CD14-positive monocyte (primary cell): Measurements from ENCODE around the gene EDRF1. TPM values are rescaled to one million over a fixed set of nuclear protein-coding genes. Genes with fewer than 3 reads are reported as not detected.
"Not testable (repeated sequence)": the region's sequence is repeated elsewhere in the genome, so short reads cannot be mapped to it uniquely, and the experiment has no call there.

ENCODE experiments used
- DNase-seq, 3 donors: peaks; one replicate each; pipeline ENCODE4 v3.0.0-alpha.2; 2011 to 2022
- H2AFZ ChIP-seq: 2 replicates; pipeline ENCODE4 v1.6.0; 2012; ENCODE audit warnings: mild to moderate bottlenecking, low read depth, low read length, inconsistent platforms; ENCODE audit not compliant: insufficient read depth, poor library complexity, severe bottlenecking
- H3K27ac ChIP-seq, 2 donors: 1 replicate in 1 of 2; 2 replicates in 1 of 2; pipeline ENCODE4 v1.5.1; 2012 to 2013; ENCODE audit warnings: low read length in 2 of 2, control low read depth in 1 of 2, inconsistent platforms in 1 of 2, low read depth in 1 of 2, mild to moderate bottlenecking in 1 of 2
- H3K27me3 ChIP-seq, 2 donors: one replicate each; pipeline versions ENCODE4 v1.6.0 to v1.6.1; 2011 to 2013; ENCODE audit warnings: low read length in 2 of 2; ENCODE audit not compliant: control insufficient read depth in 2 of 2, insufficient read depth in 2 of 2
- H3K36me3 ChIP-seq, 2 donors: replicated peaks in 1 of 2; 1 replicate in 1 of 2; 2 replicates in 1 of 2; pipeline versions ENCODE4 v1.5.1 to v1.6.1; 2012 to 2013; ENCODE audit warnings: low read length in 2 of 2, control low read depth in 1 of 2, inconsistent platforms in 1 of 2, mild to moderate bottlenecking in 1 of 2; ENCODE audit not compliant: insufficient read depth in 2 of 2, control insufficient read depth in 1 of 2
- H3K4me1 ChIP-seq, 2 donors: 1 replicate in 1 of 2; 2 replicates in 1 of 2; pipeline versions ENCODE4 v1.5.1 to v1.6.1; 2012 to 2013; ENCODE audit warnings: low read length in 2 of 2, control low read depth in 1 of 2, inconsistent platforms in 1 of 2, mild to moderate bottlenecking in 1 of 2, moderate library complexity in 1 of 2; ENCODE audit not compliant: insufficient read depth in 2 of 2, control insufficient read depth in 1 of 2
- H3K4me2 ChIP-seq: replicated peaks from 2 replicates; pipeline ENCODE3; 2012; ENCODE audit warnings: low read length, moderate library complexity, mild to moderate bottlenecking; ENCODE audit not compliant: poor library complexity, severe bottlenecking; ENCODE audit errors: extremely low read depth
- H3K4me3 ChIP-seq, 3 experiments: fragments of 200-600 bp in 1 of 3; sonication (generic) in 1 of 3; replicated peaks in 1 of 3; 1 replicate in 2 of 3; 2 replicates in 1 of 3; pipeline ENCODE4 v1.5.1; 2011 to 2013; ENCODE audit warnings: low read length in 3 of 3, mild to moderate bottlenecking in 3 of 3, control low read depth in 2 of 3, low read depth in 2 of 3, inconsistent platforms in 1 of 3, moderate library complexity in 1 of 3
- H3K79me2 ChIP-seq: 2 replicates; pipeline ENCODE4 v1.6.0; 2012; ENCODE audit warnings: mild to moderate bottlenecking, control low read depth, inconsistent platforms, low read length, moderate library complexity; ENCODE audit not compliant: insufficient read depth
- H3K9ac ChIP-seq: 2 replicates; pipeline ENCODE4 v1.6.0; 2017; ENCODE audit warnings: low read length, mild to moderate bottlenecking; ENCODE audit not compliant: insufficient read depth, poor library complexity, severe bottlenecking
- H3K9me3 ChIP-seq, 2 donors: replicated peaks in 1 of 2; 1 replicate in 1 of 2; 2 replicates in 1 of 2; pipeline versions ENCODE4 v1.5.1 to v1.6.1; 2012 to 2013; ENCODE audit warnings: low read length in 2 of 2, control low read depth in 1 of 2; ENCODE audit not compliant: control insufficient read depth in 1 of 2, insufficient read depth in 1 of 2
- H4K20me1 ChIP-seq: 2 replicates; pipeline ENCODE4 v1.6.0; 2012; ENCODE audit warnings: mild to moderate bottlenecking, low read length, control low read depth, moderate library complexity; ENCODE audit not compliant: insufficient read depth
- H3K27ac Mint-ChIP-seq, 7 donors: one replicate each; pipeline ENCODE4 v1.8.0; 2020; ENCODE audit warnings: mild to moderate bottlenecking in 7 of 7, mixed read lengths in 7 of 7, moderate library complexity in 6 of 7, inconsistent platforms in 2 of 7
- H3K27me3 Mint-ChIP-seq, 3 donors: one replicate each; pipeline ENCODE4 v1.8.0; 2021 to 2022; ENCODE audit warnings: low read depth in 3 of 3, mild to moderate bottlenecking in 3 of 3, mixed read lengths in 3 of 3, moderate library complexity in 3 of 3, inconsistent platforms in 1 of 3
- H3K36me3 Mint-ChIP-seq, 2 donors: one replicate each; pipeline ENCODE4 v1.8.0; 2020; ENCODE audit warnings: mixed read lengths in 2 of 2, inconsistent platforms in 1 of 2, mild to moderate bottlenecking in 1 of 2
- H3K4me1 Mint-ChIP-seq: one replicate; pipeline ENCODE4 v1.8.0; 2020; ENCODE audit warnings: mild to moderate bottlenecking, mixed read lengths
- H3K4me3 Mint-ChIP-seq, 2 donors: one replicate each; pipeline ENCODE4 v1.8.0; 2020; ENCODE audit warnings: mild to moderate bottlenecking in 2 of 2, mixed read lengths in 2 of 2, moderate library complexity in 1 of 2
- H3K9me3 Mint-ChIP-seq, 7 donors: one replicate each; pipeline ENCODE4 v1.8.0; 2020 to 2022; ENCODE audit warnings: mixed read lengths in 7 of 7, mild to moderate bottlenecking in 6 of 7, moderate library complexity in 6 of 7, inconsistent platforms in 2 of 7
- CTCF ChIP-seq: fragments of 200-600 bp; IDR thresholded peaks from one replicate; pipeline ENCODE4 v1.8.0; 2022; ENCODE audit warnings: antibody characterized with exemption, mild to moderate bottlenecking
- WGBS: methylation state at CpG from one replicate; pipeline ENCODE4 v1.1.5; 2013; ENCODE audit warnings: missing lambda C conversion rate; ENCODE audit not compliant: insufficient coverage; 5-methylcytosine and 5-hydroxymethylcytosine counted together
- intact Hi-C, 2 donors: fragments of 100-400 bp; cut with micrococcal nuclease; formaldehyde crosslinking; loops; one replicate each; pipeline versions ENCODE4 v1.15.0 to v1.15.1; 2023
- polyA plus RNA-seq, 3 donors: library from polyadenylated mRNA; depleted of rRNA in 1 of 3; unstranded in 2 of 3; stranded (reverse) in 1 of 3; fragments of 300-500 nt in 2 of 3; fragments of >200 nt in 1 of 3; fragmentation: Illumina TruSeq in 2 of 3; gene quantifications; 1 replicate in 2 of 3; 2 replicates in 1 of 3; pipeline ENCODE4 v1.2.3, GENCODE V29; 2012 to 2021

EDRF1 gene
- polyA plus RNA-seq, 3 donors, result 4.6 to 21.4 (median 5.3) TPM

GRCh38 chr10:125709553-125710474 is 9.7 kb upstream of the EDRF1 start:
- H3K27ac ChIP-seq, result no peak overlapping the region
- Mint-ChIP-seq H3K36me3 (no peaks in the 10 kb centered on the region), H3K4me3 (no peak overlapping the region), H3K27me3 (peaks cover 4 to 8% (median 6%) of the 10 kb centered on the region in 3 donors), H3K9me3 (peaks cover 12 to 31% (median 23%) of the 10 kb centered on the region in 7 donors), H3K27ac (no peak overlapping the region), H3K4me1 (no peaks in the 10 kb centered on the region)
- H3K4me1 ChIP-seq, result no peaks in the 10 kb centered on the region
- 25% methylated on average over 1 of the region's 12 CpGs for WGBS
- peaks cover 15 to 28% of the 10 kb centered on the region in 2 donors for H3K9me3 ChIP-seq
- no peaks in the 10 kb centered on the region for H3K36me3 ChIP-seq
- intact Hi-C loops, result loop anchor here in 1 of 2 donors (10.0 kb wide), 2 partner anchors 545 to 795 kb away; partner anchors contain the start of gene CTBP2
- no peak overlapping the region for H3K4me2 ChIP-seq
- no peaks in the 10 kb centered on the region for H4K20me1 ChIP-seq
- TF ChIP-seq CTCF, result no peak
- no peak overlapping the region for H3K4me3 ChIP-seq
- no peaks in the 10 kb centered on the region for H3K79me2 ChIP-seq
- H3K27me3 ChIP-seq, result no peaks in the 10 kb centered on the region
- no peak overlapping the region for H2AFZ ChIP-seq
- H3K9ac ChIP-seq, result no peak overlapping the region
- no peak for DNase-seq

- Histone ChIP-seq H3K27me3 (no peaks in the 10 kb centered on the region), H3K9me3 (peaks cover 15 to 28% of the 10 kb centered on the region in 2 donors), H3K79me2 (no peaks in the 10 kb centered on the region), H4K20me1 (no peaks in the 10 kb centered on the region), H3K9ac (no peak overlapping the region), H2AFZ (no peak overlapping the region), H3K4me3 (no peak overlapping the region), H3K4me1 (no peaks in the 10 kb centered on the region), H3K36me3 (no peaks in the 10 kb centered on the region), H3K4me2 (no peak overlapping the region), H3K27ac (no peak overlapping the region)
- TF ChIP-seq CTCF, result no peak
- Mint-ChIP-seq H3K4me1 (no peaks in the 10 kb centered on the region), H3K4me3 (no peak overlapping the region), H3K9me3 (peaks cover 12 to 35% (median 28%) of the 10 kb centered on the region in 7 donors), H3K27me3 (peaks cover 4 to 8% (median 6%) of the 10 kb centered on the region in 3 donors), H3K36me3 (no peaks in the 10 kb centered on the region), H3K27ac (no peak overlapping the region)
- no peak for DNase-seq
- WGBS, result 100% methylated on average over 2 of the region's 3 CpGs
- intact Hi-C loops, result loop anchor here in 1 of 2 donors (10.0 kb wide), 2 partner anchors 546 to 796 kb away; partner anchors contain the start of gene CTBP2
Measured at GRCh38 chr10:125711110-125711750, 8.3 kb upstream of the EDRF1 start.

- WGBS, result no CpG with 5 or more reads among the region's 4 CpGs
- not testable (repeated sequence) for H3K79me2 ChIP-seq, H3K4me3 ChIP-seq, H3K27ac Mint-ChIP-seq, H3K9ac ChIP-seq, H3K4me2 ChIP-seq, H3K4me1 ChIP-seq, DNase-seq, H3K27me3 ChIP-seq, H3K4me1 Mint-ChIP-seq, H3K27ac ChIP-seq, H3K36me3 Mint-ChIP-seq, H3K36me3 ChIP-seq, H2AFZ ChIP-seq, H4K20me1 ChIP-seq, H3K27me3 Mint-ChIP-seq, H3K4me3 Mint-ChIP-seq
- peaks cover 20 to 28% of the 10 kb centered on the region in 2 donors for H3K9me3 ChIP-seq
- peaks cover 12 to 45% (median 38%) of the 10 kb centered on the region in 7 donors for H3K9me3 Mint-ChIP-seq
- intact Hi-C loops, result loop anchor here (5.0 to 10.0 kb wide), 3 partner anchors 550 to 800 kb away; partner anchors contain the start of gene CTBP2 (in 1 of the 2)
Measured at GRCh38 chr10:125714728-125715127, 4.8 kb upstream of the EDRF1 start.
